Colonic mucosa (tissue), 4 donors: ENCODE data around the gene ALOX5AP. TPM values are rescaled to one million over a fixed set of nuclear protein-coding genes. Genes with fewer than 3 reads are reported as not detected.

ENCODE experiments used
- DNase-seq: peaks from one replicate; pipeline ENCODE4 v3.0.0-alpha.2; 2020
- H3K27ac ChIP-seq: fragments of 200-600 bp; one replicate; pipeline ENCODE4 v1.8.0; 2021
- H3K27me3 ChIP-seq: fragments of 200-600 bp; one replicate; pipeline ENCODE4 v1.8.0; 2021
- H3K36me3 ChIP-seq: fragments of 200-600 bp; one replicate; pipeline ENCODE4 v1.8.0; 2021
- H3K4me1 ChIP-seq: fragments of 200-600 bp; one replicate; pipeline ENCODE4 v1.8.0; 2021; ENCODE audit warnings: mild to moderate bottlenecking
- H3K4me3 ChIP-seq: fragments of 200-600 bp; one replicate; pipeline ENCODE4 v1.8.0; 2021
- H3K9ac ChIP-seq, 2 donors: one replicate each; pipeline ENCODE4 v1.7.0; 2013; ENCODE audit warnings: control low read depth in 2 of 2, low read depth in 2 of 2, low read length in 2 of 2
- H3K9me3 ChIP-seq: fragments of 200-600 bp; one replicate; pipeline ENCODE4 v1.8.0; 2021
- CTCF ChIP-seq: fragments of 200-600 bp; IDR thresholded peaks from one replicate; pipeline ENCODE4 v1.8.0; 2022; ENCODE audit warnings: antibody characterized with exemption, mild to moderate bottlenecking
- intact Hi-C: fragments of 100-400 bp; cut with DNase I; formaldehyde crosslinking; loops from one replicate; pipeline ENCODE4 v1.14.1; 2022
- total RNA-seq, 2 donors: library from RNA; stranded (reverse); fragmentation: NEBNext Ultra II Directional in 1 of 2; extraction: Animal tissue kit (Norgen Biotek cat#: 25700) in 1 of 2; gene quantifications; one replicate each; pipeline ENCODE4 v1.2.1, GENCODE V29; 2021
- donor health status: healthy.
- donor health status: DM: no; HTN: no; CAD: no.
- donor health status: DM: no; HTN: no; CAD: no.

Gene ALOX5AP
- total RNA-seq, 2 donors from 2014 or later, result 5.0 to 5.1 TPM

- Histone ChIP-seq H3K27ac (no peak overlapping the region), H3K4me3 (no peak overlapping the region), H3K4me1 (no peaks in the 10 kb centered on the region), H3K36me3 (no peaks in the 10 kb centered on the region), H3K9me3 (no peaks in the 10 kb centered on the region), H3K27me3 (no peaks in the 10 kb centered on the region), H3K9ac (no peak overlapping the region)
- intact Hi-C loops, result no loop called here
- TF ChIP-seq CTCF, result no peak
- DNase-seq, result no peak
Observed at GRCh38 chr13:30700364-30700763, 35.0 kb upstream of the ALOX5AP start.

GRCh38 chr13:30702006-30702405 lies 33.3 kb upstream of the ALOX5AP start:
- TF ChIP-seq CTCF, result no peak

GRCh38 chr13:30704596-30704995 lies 30.7 kb upstream of the ALOX5AP start:
- no peak overlapping the region for H3K27ac ChIP-seq
- intact Hi-C loops, result no loop called here
- H3K4me1 ChIP-seq, result no peaks in the 10 kb centered on the region
- no peak overlapping the region for H3K9ac ChIP-seq
- no peaks in the 10 kb centered on the region for H3K9me3 ChIP-seq
- no peaks in the 10 kb centered on the region for H3K36me3 ChIP-seq
- TF ChIP-seq CTCF, result no peak
- H3K27me3 ChIP-seq, result no peaks in the 10 kb centered on the region
- no peak overlapping the region for H3K4me3 ChIP-seq
- no peak for DNase-seq

More at GRCh38 chr13:30702006-30702405, 33.3 kb upstream of the ALOX5AP start:
- H3K9me3 ChIP-seq, result no peaks in the 10 kb centered on the region
- no peaks in the 10 kb centered on the region for H3K36me3 ChIP-seq
- no peaks in the 10 kb centered on the region for H3K27me3 ChIP-seq
- intact Hi-C loops, result no loop called here
- H3K4me1 ChIP-seq, result no peaks in the 10 kb centered on the region
- no peak overlapping the region for H3K9ac ChIP-seq
- no peak overlapping the region for H3K4me3 ChIP-seq
- no peak for DNase-seq
- no peak overlapping the region for H3K27ac ChIP-seq

GRCh38 chr13:30705680-30706079 lies 29.7 kb upstream of the ALOX5AP start:
- Histone ChIP-seq H3K4me3 (no peak overlapping the region), H3K36me3 (no peaks in the 10 kb centered on the region), H3K9ac (no peak overlapping the region), H3K27ac (no peak overlapping the region), H3K27me3 (no peaks in the 10 kb centered on the region), H3K9me3 (no peaks in the 10 kb centered on the region), H3K4me1 (no peaks in the 10 kb centered on the region)
- DNase-seq, result no peak
- intact Hi-C loops, result no loop called here
- no peak for TF ChIP-seq CTCF

GRCh38 chr13:30708541-30708940 lies 26.8 kb upstream of the ALOX5AP start:
- intact Hi-C loops, result no loop called here
- Histone ChIP-seq H3K9me3 (no peaks in the 10 kb centered on the region), H3K27me3 (no peaks in the 10 kb centered on the region), H3K9ac (no peak overlapping the region), H3K4me3 (no peak overlapping the region), H3K36me3 (no peaks in the 10 kb centered on the region), H3K4me1 (no peaks in the 10 kb centered on the region), H3K27ac (no peak overlapping the region)
- TF ChIP-seq CTCF, result no peak
- DNase-seq, result no peak

GRCh38 chr13:30710442-30710841 lies 24.9 kb upstream of the ALOX5AP start:
- no peaks in the 10 kb centered on the region for H3K36me3 ChIP-seq
- H3K4me3 ChIP-seq, result no peak overlapping the region
- DNase-seq, result no peak
- no peak overlapping the region for H3K27ac ChIP-seq
- no peaks in the 10 kb centered on the region for H3K27me3 ChIP-seq
- intact Hi-C loops, result no loop called here
- H3K4me1 ChIP-seq, result no peaks in the 10 kb centered on the region
- H3K9me3 ChIP-seq, result no peaks in the 10 kb centered on the region
- TF ChIP-seq CTCF, result no peak
- H3K9ac ChIP-seq, result no peak overlapping the region
